ENCODE results near the gene RHBDL2. TPM values are rescaled to one million over a fixed set of nuclear protein-coding genes. Genes with fewer than 3 reads are reported as not detected.
"Not testable (repeated sequence)": the region's sequence is repeated elsewhere in the genome, so short reads cannot be mapped to it uniquely, and the experiment has no call there.

The RHBDL2 gene
- total and polyA plus RNA-seq, 2 experiments from 2014 or later: 0.90 to 1.2 TPM

- TF ChIP-seq ETS1 (IDR thresholded peaks at IDR 0.05) (no peak), ZNF331 (CRISPR knock-in tag; IDR thresholded peaks at IDR 0.05; ENCODE audit: low read depth) (no peak), EZH2phosphoT487 (IDR thresholded peaks at IDR 0.05; ENCODE audit: unreplicated experiment) (no peak)
Measured at GRCh38 chr1:38840281-38840680, 101.3 kb downstream of the RHBDL2 start (continued).

- Mint-ChIP-seq H3K36me3 (ENCODE audit: low read depth) (peaks cover 26% of the 10 kb centered on the region), H3K4me3 (no peak overlapping the region), H3K9me3 (no peaks in the 10 kb centered on the region), H3K27ac (no peak overlapping the region), H3K27me3 (ENCODE audit: insufficient read depth, low read depth, poor library complexity) (peaks cover 7% of the 10 kb centered on the region), H3K4me1 (peaks cover 11% of the 10 kb centered on the region; the same call in 2 of the 3 replicates)
- Histone ChIP-seq H4K20me1 (replicated peaks; ENCODE audit: insufficient read depth) (no peaks in the 10 kb centered on the region), H3K79me2 (replicated peaks; ENCODE audit: insufficient read depth) (no peaks in the 10 kb centered on the region; the same call in 1 of the 2 replicates), H3K4me1 (ENCODE audit: insufficient read depth) (peaks cover 6% of the 10 kb centered on the region; the same call in 1 of the 2 replicates), H3K4me3 (no peak overlapping the region), H3K27ac (ENCODE audit: low read depth) (no peak overlapping the region), H3K36me3 (ENCODE audit: insufficient read depth) (0 out of 2 replicates have a peak, but pooled peaks cover 6% of the 10 kb centered on the region), H3K27me3 (ENCODE audit: insufficient read depth) (no peaks in the 10 kb centered on the region), H3K4me2 (no peak overlapping the region), H3F3A (replicated peaks; ENCODE audit: low read depth) (no peaks in the 10 kb centered on the region), H3K9me2 (ENCODE audit: insufficient read depth) (no peaks in the 10 kb centered on the region), H2AFZ (no peak overlapping the region)
- no peak for ATAC-seq
- no peak for DNase-seq (ENCODE audit: low spot score)
- TF ChIP-seq NANOG (IDR thresholded peaks at IDR 0.05; ENCODE audit: borderline replicate concordance): no peak
- no peak for TF ChIP-seq JUNB (IDR thresholded peaks at IDR 0.05; ENCODE audit: unreplicated experiment)
- TF ChIP-seq EZH2phosphoT487 (IDR thresholded peaks at IDR 0.05; ENCODE audit: unreplicated experiment): no peak
- TF ChIP-seq ZNF462 (CRISPR knock-in tag; IDR thresholded peaks at IDR 0.05): no peak
- TF ChIP-seq POLR2AphosphoS5 (IDR thresholded peaks at IDR 0.05; ENCODE audit: low read depth): no peak
- no peak for TF ChIP-seq REST (IDR thresholded peaks at IDR 0.05; ENCODE audit: unreplicated experiment)
- TF ChIP-seq CREB1 (CRISPR knock-in tag; IDR thresholded peaks at IDR 0.05; ENCODE audit: low read depth): no peak
- TF ChIP-seq STAT1 (IDR thresholded peaks at IDR 0.05; ENCODE audit: unreplicated experiment): no peak
Measured at GRCh38 chr1:38839363-38839762, 102.3 kb downstream of the RHBDL2 start.

GRCh38 chr1:38836316-38836715 is 105.3 kb downstream of the RHBDL2 start:
- not testable (repeated sequence) for H3K27ac ChIP-seq (ENCODE audit: low read depth); ATAC-seq; H3K4me1 ChIP-seq (ENCODE audit: insufficient read depth); H4K20me1 ChIP-seq (replicated peaks; ENCODE audit: insufficient read depth); H3K27me3 Mint-ChIP-seq (ENCODE audit: insufficient read depth, low read depth, poor library complexity); H3K9me3 Mint-ChIP-seq; H3K9me2 ChIP-seq (ENCODE audit: insufficient read depth); H3K27ac Mint-ChIP-seq; H3F3A ChIP-seq (replicated peaks; ENCODE audit: low read depth); H3K4me2 ChIP-seq; H3K27me3 ChIP-seq (ENCODE audit: insufficient read depth); H2AFZ ChIP-seq; H3K4me3 Mint-ChIP-seq; H3K79me2 ChIP-seq (replicated peaks; ENCODE audit: insufficient read depth); DNase-seq (ENCODE audit: low spot score); H3K36me3 ChIP-seq (ENCODE audit: insufficient read depth); H3K4me3 ChIP-seq
- Mint-ChIP-seq H3K36me3 (ENCODE audit: low read depth) (peaks cover 14% of the 10 kb centered on the region; the same call in 2 of the 3 replicates), H3K4me1 (peaks cover 11% of the 10 kb centered on the region; the same call in 2 of the 3 replicates)
